Colonic mucosa (tissue), 4 donors: Measurements from ENCODE around the gene SIDT1. TPM values are rescaled to one million over a fixed set of nuclear protein-coding genes. Genes with fewer than 3 reads are reported as not detected.

ENCODE experiments used
- DNase-seq: peaks from one replicate; pipeline ENCODE4 v3.0.0-alpha.2; 2020
- H3K27ac ChIP-seq: fragments of 200-600 bp; one replicate; pipeline ENCODE4 v1.8.0; 2021
- H3K27me3 ChIP-seq: fragments of 200-600 bp; one replicate; pipeline ENCODE4 v1.8.0; 2021
- H3K36me3 ChIP-seq: fragments of 200-600 bp; one replicate; pipeline ENCODE4 v1.8.0; 2021
- H3K4me1 ChIP-seq: fragments of 200-600 bp; one replicate; pipeline ENCODE4 v1.8.0; 2021; ENCODE audit warnings: mild to moderate bottlenecking
- H3K4me3 ChIP-seq: fragments of 200-600 bp; one replicate; pipeline ENCODE4 v1.8.0; 2021
- H3K9ac ChIP-seq, 2 donors: one replicate each; pipeline ENCODE4 v1.7.0; 2013; ENCODE audit warnings: control low read depth in 2 of 2, low read depth in 2 of 2, low read length in 2 of 2
- H3K9me3 ChIP-seq: fragments of 200-600 bp; one replicate; pipeline ENCODE4 v1.8.0; 2021
- intact Hi-C: fragments of 100-400 bp; cut with DNase I; formaldehyde crosslinking; loops from one replicate; pipeline ENCODE4 v1.14.1; 2022
- total RNA-seq, 2 donors: library from RNA; stranded (reverse); fragmentation: NEBNext Ultra II Directional in 1 of 2; extraction: Animal tissue kit (Norgen Biotek cat#: 25700) in 1 of 2; gene quantifications; one replicate each; pipeline ENCODE4 v1.2.1, GENCODE V29; 2021
- TF ChIP-seq, protein P1 (sequence below): fragments of 200-600 bp; IDR thresholded peaks from one replicate; pipeline ENCODE4 v1.8.0; 2022; ENCODE audit warnings: antibody characterized with exemption, mild to moderate bottlenecking
- donor health status: healthy.
- donor health status: DM: no; HTN: no; CAD: no.
- donor health status: DM: no; HTN: no; CAD: no.

SIDT1 gene
- total RNA-seq, 2 donors from 2014 or later = 35.9 to 42.1 TPM

DNA sequence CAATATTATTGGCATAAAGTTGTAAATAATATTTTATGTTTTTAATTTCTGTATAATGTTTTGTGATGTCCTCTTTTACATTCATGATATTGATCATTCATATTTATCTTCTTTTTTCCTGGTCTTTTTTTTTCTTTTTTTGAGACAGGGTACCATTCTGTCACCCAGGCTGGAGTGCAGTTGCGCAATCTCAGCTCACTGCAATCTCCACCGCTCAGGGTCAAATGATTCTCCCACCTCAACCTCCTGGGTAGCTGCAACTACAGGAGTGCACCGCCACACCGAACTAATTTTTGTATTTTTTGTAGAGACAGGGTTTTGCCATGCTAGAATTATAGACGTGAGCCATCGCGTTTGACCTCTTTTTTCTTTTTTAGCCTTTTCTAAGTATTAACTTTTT, 111.2 kb downstream of the SIDT1 start:
- peaks cover 4% of the 10 kb centered on the region for H3K9me3 ChIP-seq
- DNase-seq = no peak
- H3K4me1 ChIP-seq = no peaks in the 10 kb centered on the region
- no peaks in the 10 kb centered on the region for H3K27me3 ChIP-seq
- intact Hi-C loops = no loop called here
- no peak overlapping the region for H3K9ac ChIP-seq
- no peak overlapping the region for H3K4me3 ChIP-seq
- H3K27ac ChIP-seq = no peak overlapping the region
- no peaks in the 10 kb centered on the region for H3K36me3 ChIP-seq
- TF ChIP-seq, protein P1, sequence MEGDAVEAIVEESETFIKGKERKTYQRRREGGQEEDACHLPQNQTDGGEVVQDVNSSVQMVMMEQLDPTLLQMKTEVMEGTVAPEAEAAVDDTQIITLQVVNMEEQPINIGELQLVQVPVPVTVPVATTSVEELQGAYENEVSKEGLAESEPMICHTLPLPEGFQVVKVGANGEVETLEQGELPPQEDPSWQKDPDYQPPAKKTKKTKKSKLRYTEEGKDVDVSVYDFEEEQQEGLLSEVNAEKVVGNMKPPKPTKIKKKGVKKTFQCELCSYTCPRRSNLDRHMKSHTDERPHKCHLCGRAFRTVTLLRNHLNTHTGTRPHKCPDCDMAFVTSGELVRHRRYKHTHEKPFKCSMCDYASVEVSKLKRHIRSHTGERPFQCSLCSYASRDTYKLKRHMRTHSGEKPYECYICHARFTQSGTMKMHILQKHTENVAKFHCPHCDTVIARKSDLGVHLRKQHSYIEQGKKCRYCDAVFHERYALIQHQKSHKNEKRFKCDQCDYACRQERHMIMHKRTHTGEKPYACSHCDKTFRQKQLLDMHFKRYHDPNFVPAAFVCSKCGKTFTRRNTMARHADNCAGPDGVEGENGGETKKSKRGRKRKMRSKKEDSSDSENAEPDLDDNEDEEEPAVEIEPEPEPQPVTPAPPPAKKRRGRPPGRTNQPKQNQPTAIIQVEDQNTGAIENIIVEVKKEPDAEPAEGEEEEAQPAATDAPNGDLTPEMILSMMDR = no peak

DNA sequence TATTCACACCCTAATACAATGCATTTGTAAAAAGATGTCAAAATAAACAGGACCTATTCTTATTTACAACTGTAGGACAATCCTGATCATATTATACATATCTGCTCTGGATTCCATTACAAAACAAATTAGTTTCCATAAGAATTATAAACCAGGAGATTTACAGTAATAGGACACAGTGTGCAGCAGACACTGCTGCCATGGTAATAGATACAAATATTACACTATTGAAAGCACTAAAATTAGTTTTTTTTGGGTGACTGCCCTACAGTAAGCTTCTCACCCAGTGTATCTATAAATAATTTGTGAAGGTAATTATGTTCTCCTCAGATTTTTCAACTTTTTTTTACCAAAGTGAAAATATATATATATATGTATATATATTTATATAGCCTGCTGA, 116.2 kb downstream of the SIDT1 start:
- H3K9ac ChIP-seq = no peak overlapping the region
- H3K27ac ChIP-seq = no peak overlapping the region
- H3K4me3 ChIP-seq = no peak overlapping the region
- H3K36me3 ChIP-seq = no peaks in the 10 kb centered on the region
- peaks cover 4% of the 10 kb centered on the region for H3K9me3 ChIP-seq
- TF ChIP-seq, protein P1 = no peak
- H3K27me3 ChIP-seq = no peaks in the 10 kb centered on the region
- no peak for DNase-seq
- intact Hi-C loops = no loop called here
- H3K4me1 ChIP-seq = no peaks in the 10 kb centered on the region

DNA sequence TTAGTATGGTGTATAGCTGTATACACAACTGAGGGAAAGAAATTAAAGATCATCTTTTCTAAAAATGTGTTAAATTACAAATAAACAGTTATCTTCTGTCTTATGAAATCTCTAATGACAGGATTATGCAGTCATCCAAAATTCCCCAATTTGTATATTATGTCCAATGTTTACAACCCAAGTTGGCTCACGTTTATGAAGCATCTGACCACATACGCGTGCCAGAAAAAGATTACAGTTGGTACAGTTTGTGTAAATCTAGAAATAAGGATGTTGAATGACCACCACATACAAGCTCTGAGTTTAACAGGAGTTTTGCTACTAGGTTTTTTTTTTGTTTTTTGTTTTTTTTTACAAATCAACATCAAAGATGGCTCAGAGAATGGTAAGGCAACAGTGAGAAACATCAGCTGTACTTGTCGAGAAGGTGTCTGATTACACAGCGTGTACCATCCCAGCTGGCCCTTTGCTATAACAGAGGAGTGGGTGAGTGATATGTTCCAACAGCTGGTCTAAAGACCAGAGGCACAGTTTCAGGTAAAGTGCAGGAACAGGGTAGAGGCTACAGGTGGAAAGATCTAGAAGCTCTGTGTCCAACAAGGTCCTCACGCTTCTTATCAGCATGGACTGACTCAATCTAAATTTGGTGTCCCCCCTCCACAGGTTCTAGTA, 117.0 kb downstream of the SIDT1 start:
- H3K4me1 ChIP-seq = no peaks in the 10 kb centered on the region
- DNase-seq = no peak
- intact Hi-C loops = no loop called here
- TF ChIP-seq, protein P1 = no peak
- no peaks in the 10 kb centered on the region for H3K27me3 ChIP-seq
- no peak overlapping the region for H3K27ac ChIP-seq
- H3K9me3 ChIP-seq = peaks cover 4% of the 10 kb centered on the region
- H3K36me3 ChIP-seq = no peaks in the 10 kb centered on the region
- no peak overlapping the region for H3K9ac ChIP-seq
- no peak overlapping the region for H3K4me3 ChIP-seq

DNA sequence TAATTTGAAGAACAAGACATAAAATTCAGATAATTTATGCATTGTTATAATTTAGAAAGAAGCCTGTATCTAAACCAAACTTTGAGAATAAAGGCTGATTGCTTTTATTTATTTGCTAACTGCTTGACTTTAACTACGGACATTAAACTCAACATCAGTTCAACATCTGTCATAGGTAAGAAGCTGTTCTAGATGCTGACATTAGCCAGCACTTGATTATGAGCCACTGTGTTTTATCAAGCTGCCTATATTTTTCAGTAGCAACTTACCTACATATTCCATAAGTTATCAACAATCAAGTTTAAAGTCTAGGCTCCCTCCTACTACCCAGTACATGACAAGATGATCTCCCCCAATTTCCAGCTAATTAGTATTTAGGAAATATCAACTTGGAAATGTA, 122.0 kb downstream of the SIDT1 start:
- no peaks in the 10 kb centered on the region for H3K4me1 ChIP-seq
- H3K4me3 ChIP-seq = no peak overlapping the region
- no peaks in the 10 kb centered on the region for H3K27me3 ChIP-seq
- intact Hi-C loops = no loop called here
- no peak overlapping the region for H3K27ac ChIP-seq
- TF ChIP-seq, protein P1 = no peak
- no peaks in the 10 kb centered on the region for H3K36me3 ChIP-seq
- DNase-seq = no peak
- H3K9me3 ChIP-seq = no peaks in the 10 kb centered on the region
- no peak overlapping the region for H3K9ac ChIP-seq

DNA sequence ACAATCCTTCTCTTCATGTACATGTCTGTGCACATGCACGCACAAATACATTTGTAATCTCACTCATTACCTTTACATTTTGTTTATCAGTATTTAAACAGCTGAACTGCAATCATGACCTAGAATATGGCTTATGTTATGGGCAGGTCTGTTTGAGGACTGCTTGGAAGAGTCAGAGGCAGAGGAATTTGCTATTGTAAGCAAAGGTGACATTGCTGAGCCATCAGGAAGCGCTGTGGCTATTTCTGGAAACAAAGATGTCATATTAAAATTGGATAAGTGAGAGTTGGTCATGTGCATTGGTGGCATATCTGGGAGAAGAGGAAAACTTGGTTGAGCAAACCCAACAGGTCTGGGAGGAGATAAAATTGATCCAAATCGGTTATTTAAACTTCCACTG, 122.5 kb downstream of the SIDT1 start:
- Histone ChIP-seq H3K9ac (no peak overlapping the region), H3K27ac (no peak overlapping the region), H3K9me3 (no peaks in the 10 kb centered on the region), H3K4me1 (no peaks in the 10 kb centered on the region), H3K27me3 (no peaks in the 10 kb centered on the region), H3K4me3 (no peak overlapping the region), H3K36me3 (no peaks in the 10 kb centered on the region)
- TF ChIP-seq, protein P1 = no peak
- intact Hi-C loops = no loop called here
- DNase-seq = no peak
